Smooth muscle cell (in vitro differentiated cells): ENCODE measurements around the gene CBL. TPM values are rescaled to one million over a fixed set of nuclear protein-coding genes. Genes with fewer than 3 reads are reported as not detected.

Experiments used
- DNase-seq: peaks from one replicate; lab custom pipeline; 2025; ENCODE audit not compliant: unreplicated experiment; lab: John Stamatoyannopoulos, UW
- H2AFZ ChIP-seq: fragments of 200-600 bp; sonication (generic); 2 replicates; pipeline ENCODE4 v1.6.0; 2016; ENCODE audit warnings: antibody characterized with exemption, low read depth, mild to moderate bottlenecking
- H3F3A ChIP-seq: fragments of 200-600 bp; sonication (generic); 2 replicates; pipeline ENCODE4 v1.6.0; 2017; ENCODE audit warnings: antibody characterized with exemption, low read depth
- H3K27ac ChIP-seq: fragments of 200-600 bp; sonication (generic); 2 replicates; pipeline ENCODE4 v1.5.1; 2016; ENCODE audit warnings: low read depth, mild to moderate bottlenecking
- H3K27me3 ChIP-seq: fragments of 200-600 bp; sonication (generic); 2 replicates; pipeline ENCODE4 v1.6.1; 2016; ENCODE audit warnings: low read depth, mild to moderate bottlenecking
- H3K36me3 ChIP-seq: fragments of 200-600 bp; sonication (generic); 2 replicates; pipeline ENCODE4 v1.5.1; 2016; ENCODE audit warnings: low read depth
- H3K4me1 ChIP-seq: fragments of 200-600 bp; sonication (generic); 2 replicates; pipeline ENCODE4 v1.5.1; 2016; ENCODE audit warnings: low read depth
- H3K4me2 ChIP-seq: fragments of 200-600 bp; sonication (generic); 2 replicates; pipeline ENCODE4 v1.6.0; 2016; ENCODE audit warnings: mild to moderate bottlenecking
- H3K4me3 ChIP-seq: fragments of 200-600 bp; sonication (generic); 2 replicates; pipeline ENCODE4 v1.5.1; 2016; ENCODE audit warnings: mild to moderate bottlenecking
- H3K79me2 ChIP-seq: fragments of 200-600 bp; sonication (generic); 2 replicates; pipeline ENCODE4 v1.6.0; 2016; ENCODE audit warnings: low read depth, mild to moderate bottlenecking
- H3K9ac ChIP-seq: fragments of 200-600 bp; sonication (generic); 2 replicates; pipeline ENCODE4 v1.6.0; 2016; ENCODE audit warnings: low read depth
- H3K9me3 ChIP-seq: fragments of 200-600 bp; sonication (generic); replicated peaks from 2 replicates; pipeline ENCODE4 v1.5.1; 2016; ENCODE audit warnings: low read depth
- H4K20me1 ChIP-seq: fragments of 200-600 bp; sonication (generic); 2 replicates; pipeline ENCODE4 v1.6.0; 2016; ENCODE audit warnings: low read depth
- WGBS: methylation state at CpG from one replicate; pipeline ENCODE4 v1.1.7; 2016; ENCODE audit warnings: low lambda C conversion rate; 5-methylcytosine and 5-hydroxymethylcytosine counted together
- polyA plus RNA-seq: library from polyadenylated mRNA; unstranded; fragments of >200 nt; fragmentation: Nextera tagmentation; extraction: Ambion mirVana; gene quantifications from 2 replicates; pipeline ENCODE4 v1.2.1, GENCODE V29; 2016
- total RNA-seq: library from RNA; depleted of rRNA; stranded (reverse); fragments of >200 nt; gene quantifications from 2 replicates; pipeline ENCODE4 v1.2.3, GENCODE V29; 2014
- TF ChIP-seq, protein P1 (sequence below): fragments of 200-600 bp; sonication (generic); IDR thresholded peaks from 2 replicates; pipeline ENCODE4 v1.5.1; 2017; ENCODE audit warnings: borderline replicate concordance, mild to moderate bottlenecking, antibody characterized with exemption; ENCODE audit not compliant: insufficient read depth, poor library complexity, severe bottlenecking

CBL gene
- total and polyA plus RNA-seq, 2 experiments from 2014 or later, result 5.0 to 18.9 TPM

DNA sequence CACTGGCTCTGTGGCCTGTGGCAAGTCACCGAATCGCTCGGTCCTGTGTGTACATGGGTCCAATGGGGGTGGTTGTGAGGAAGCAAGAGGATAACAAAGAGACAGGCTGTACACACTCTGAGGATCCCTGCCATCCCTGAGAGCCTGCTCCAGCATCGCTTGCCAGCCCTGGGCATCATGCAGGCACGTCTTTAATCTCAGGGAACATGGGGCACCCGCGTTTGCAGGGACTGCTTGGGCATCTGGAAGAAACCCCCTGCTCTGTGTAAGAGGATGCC lies 135.8 kb downstream of the CBL start:
- Histone ChIP-seq H3K4me2 (no peak overlapping the region), H3K9me3 (no peaks in the 10 kb centered on the region), H3F3A (peaks cover 9% of the 10 kb centered on the region), H3K27me3 (peaks cover 32% of the 10 kb centered on the region), H3K4me1 (peaks cover 32% of the 10 kb centered on the region), H3K4me3 (no peak overlapping the region), H3K27ac (no peak overlapping the region), H4K20me1 (no peaks in the 10 kb centered on the region), H3K36me3 (no peaks in the 10 kb centered on the region), H3K79me2 (no peaks in the 10 kb centered on the region), H3K9ac (no peak overlapping the region), H2AFZ (no peak overlapping the region)
- WGBS, result 90% methylated on average over 7 of the region's 7 CpGs
- no peak for DNase-seq
- TF ChIP-seq, protein P1, sequence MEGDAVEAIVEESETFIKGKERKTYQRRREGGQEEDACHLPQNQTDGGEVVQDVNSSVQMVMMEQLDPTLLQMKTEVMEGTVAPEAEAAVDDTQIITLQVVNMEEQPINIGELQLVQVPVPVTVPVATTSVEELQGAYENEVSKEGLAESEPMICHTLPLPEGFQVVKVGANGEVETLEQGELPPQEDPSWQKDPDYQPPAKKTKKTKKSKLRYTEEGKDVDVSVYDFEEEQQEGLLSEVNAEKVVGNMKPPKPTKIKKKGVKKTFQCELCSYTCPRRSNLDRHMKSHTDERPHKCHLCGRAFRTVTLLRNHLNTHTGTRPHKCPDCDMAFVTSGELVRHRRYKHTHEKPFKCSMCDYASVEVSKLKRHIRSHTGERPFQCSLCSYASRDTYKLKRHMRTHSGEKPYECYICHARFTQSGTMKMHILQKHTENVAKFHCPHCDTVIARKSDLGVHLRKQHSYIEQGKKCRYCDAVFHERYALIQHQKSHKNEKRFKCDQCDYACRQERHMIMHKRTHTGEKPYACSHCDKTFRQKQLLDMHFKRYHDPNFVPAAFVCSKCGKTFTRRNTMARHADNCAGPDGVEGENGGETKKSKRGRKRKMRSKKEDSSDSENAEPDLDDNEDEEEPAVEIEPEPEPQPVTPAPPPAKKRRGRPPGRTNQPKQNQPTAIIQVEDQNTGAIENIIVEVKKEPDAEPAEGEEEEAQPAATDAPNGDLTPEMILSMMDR, result no peak

DNA sequence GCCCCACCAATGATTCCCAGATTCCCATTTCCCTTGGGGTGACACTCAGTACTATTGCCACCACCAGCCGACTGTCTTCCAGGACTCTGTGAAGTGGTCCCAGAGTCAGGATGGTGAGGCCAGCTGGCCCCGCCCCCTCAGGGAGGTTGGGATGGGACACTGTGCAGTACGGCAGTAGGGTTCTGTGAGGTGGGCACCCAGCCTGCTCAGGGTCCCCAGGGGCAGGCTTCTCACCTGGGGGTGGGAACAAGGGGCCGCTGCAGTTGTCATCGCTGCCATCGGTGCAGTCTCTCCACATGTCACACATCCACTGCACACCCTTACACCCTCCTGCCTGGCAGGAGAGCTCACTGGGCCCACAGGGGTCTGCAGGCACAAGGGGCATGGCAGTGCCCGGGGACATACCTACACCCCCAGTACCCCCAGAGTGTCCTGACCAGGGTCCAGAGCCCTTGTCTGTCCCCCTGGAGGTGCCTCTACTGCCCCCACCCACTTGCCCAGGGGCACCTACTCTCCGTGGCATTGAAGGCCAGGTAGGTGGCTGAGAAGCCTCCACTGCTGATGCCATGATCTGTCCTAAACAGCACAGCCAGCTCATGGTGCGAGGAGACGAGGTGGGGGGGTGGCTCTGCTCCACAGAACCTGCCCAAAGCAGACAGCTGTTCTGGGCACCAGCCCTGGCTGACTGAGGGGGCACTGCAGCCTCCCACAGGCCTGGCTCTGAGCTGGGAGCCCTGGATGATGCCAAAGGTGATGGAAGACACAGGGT lies 136.4 kb downstream of the CBL start:
- peaks cover 32% of the 10 kb centered on the region for H3K27me3 ChIP-seq
- no peak for DNase-seq
- no peaks in the 10 kb centered on the region for H4K20me1 ChIP-seq
- H3K36me3 ChIP-seq, result no peaks in the 10 kb centered on the region
- no peak overlapping the region for H2AFZ ChIP-seq
- peaks cover 8% of the 10 kb centered on the region for H3F3A ChIP-seq
- H3K27ac ChIP-seq, result no peak overlapping the region
- H3K4me3 ChIP-seq, result no peak overlapping the region
- H3K4me2 ChIP-seq, result no peak overlapping the region
- no peaks in the 10 kb centered on the region for H3K79me2 ChIP-seq
- no peaks in the 10 kb centered on the region for H3K9me3 ChIP-seq
- 85% methylated on average over 10 of the region's 10 CpGs for WGBS
- H3K9ac ChIP-seq, result no peak overlapping the region
- peaks cover 26% of the 10 kb centered on the region for H3K4me1 ChIP-seq
- TF ChIP-seq, protein P1, result no peak

DNA sequence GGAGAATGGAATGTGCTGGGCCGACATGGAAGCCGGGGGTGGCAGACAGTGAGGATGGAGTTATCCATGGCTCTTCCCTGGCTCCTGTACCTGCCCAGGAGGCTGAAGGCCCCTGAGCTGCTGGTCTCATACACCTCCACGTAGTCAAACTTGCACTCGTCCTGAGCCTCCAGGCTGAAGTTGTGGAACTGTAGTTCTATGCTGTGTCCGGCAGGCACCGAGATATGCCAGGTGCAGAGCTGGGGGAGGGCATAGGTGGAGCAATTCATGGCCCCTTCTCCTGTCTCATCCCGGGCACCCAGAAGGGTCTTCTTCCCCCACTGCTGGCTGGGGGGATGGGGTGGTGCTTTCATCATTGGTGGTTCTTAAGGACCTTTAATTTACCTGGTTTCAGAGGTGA lies 137.6 kb downstream of the CBL start:
- 91% methylated on average over 7 of the region's 7 CpGs for WGBS
- no peaks in the 10 kb centered on the region for H4K20me1 ChIP-seq
- DNase-seq, result no peak
- no peaks in the 10 kb centered on the region for H3K79me2 ChIP-seq
- H3K4me3 ChIP-seq, result no peak overlapping the region
- H3K27me3 ChIP-seq, result peaks cover 32% of the 10 kb centered on the region
- no peak overlapping the region for H3K9ac ChIP-seq
- no peak overlapping the region for H3K27ac ChIP-seq
- TF ChIP-seq, protein P1, result no peak
- H3K9me3 ChIP-seq, result no peaks in the 10 kb centered on the region
- peaks cover 21% of the 10 kb centered on the region for H3K4me1 ChIP-seq
- no peak overlapping the region for H3K4me2 ChIP-seq
- peaks cover 5% of the 10 kb centered on the region for H3F3A ChIP-seq
- no peak overlapping the region for H2AFZ ChIP-seq
- no peaks in the 10 kb centered on the region for H3K36me3 ChIP-seq
